ENCODE results near the gene PHACTR3. TPM values are rescaled to one million over a fixed set of nuclear protein-coding genes. Genes with fewer than 3 reads are reported as not detected.

Gene PHACTR3
- total RNA-seq, 1 experiment from 2014 or later: not detected

- Histone ChIP-seq H3K4me3 (replicated peaks in 1 of 2; ENCODE audit: low read depth in 1 of 2, low read length in 2 of 2) (no peak overlapping the region), H3K9me3 (ENCODE audit: control insufficient read depth in 1 of 2, insufficient read depth in 1 of 2, low read depth in 1 of 2, low read length in 2 of 2) (no peaks in the 10 kb centered on the region), H3K36me3 (ENCODE audit: control insufficient read depth in 1 of 2, insufficient read depth in 2 of 2, low read length in 2 of 2) (no peaks in the 10 kb centered on the region), H4K20me1 (ENCODE audit: insufficient read depth) (no peaks in the 10 kb centered on the region), H3K27me3 (ENCODE audit: insufficient read depth, low read length) (peaks cover 11% of the 10 kb centered on the region; the same call in 1 of the 2 replicates), H3K9ac (ENCODE audit: low read length) (no peak overlapping the region), H3K9me2 (ENCODE audit: insufficient read depth) (no peaks in the 10 kb centered on the region), H3K4me1 (ENCODE audit: control insufficient read depth in 1 of 2, insufficient read depth in 2 of 2, low read length in 2 of 2) (no peaks in the 10 kb centered on the region), H3K27ac (ENCODE audit: low read depth, low read length) (no peak overlapping the region), H3K4me2 (ENCODE audit: low read length) (no peak overlapping the region), H2AFZ (ENCODE audit: low read depth, low read length, poor library complexity, severe bottlenecking) (no peak overlapping the region), H3K79me2 (ENCODE audit: insufficient read depth, low read length) (no peaks in the 10 kb centered on the region)
- POLR2A ChIA-PET: no interaction called here
- no TSS peak for BruUV-seq (replicated peaks)
- RAD21 ChIA-PET (ENCODE audit: low non-redundant PET in 1 of 2, low total read pairs in 2 of 2, uncharacterized antibody in 2 of 2, unreplicated experiment in 2 of 2): no interaction called here
- no peak for DNase-seq (ENCODE audit: low read depth, low spot score)
- no peak for ATAC-seq
- intact Hi-C loops (cut with micrococcal nuclease): no loop called here
- TF ChIP-seq SIN3A (IDR thresholded peaks at IDR 0.05; ENCODE audit: low read depth) (no peak), ATF3 (IDR thresholded peaks at IDR 0.05) (no peak), ELF1 (IDR thresholded peaks at IDR 0.05; ENCODE audit: borderline replicate concordance, low read depth) (no peak), EZH2phosphoT487 (IDR thresholded peaks at IDR 0.05; ENCODE audit: borderline replicate concordance) (no peak)
- CTCF ChIA-PET: no interaction called here
Observed at GRCh38 chr20:59810449-59811187, 206.3 kb downstream of the PHACTR3 start.

DNA sequence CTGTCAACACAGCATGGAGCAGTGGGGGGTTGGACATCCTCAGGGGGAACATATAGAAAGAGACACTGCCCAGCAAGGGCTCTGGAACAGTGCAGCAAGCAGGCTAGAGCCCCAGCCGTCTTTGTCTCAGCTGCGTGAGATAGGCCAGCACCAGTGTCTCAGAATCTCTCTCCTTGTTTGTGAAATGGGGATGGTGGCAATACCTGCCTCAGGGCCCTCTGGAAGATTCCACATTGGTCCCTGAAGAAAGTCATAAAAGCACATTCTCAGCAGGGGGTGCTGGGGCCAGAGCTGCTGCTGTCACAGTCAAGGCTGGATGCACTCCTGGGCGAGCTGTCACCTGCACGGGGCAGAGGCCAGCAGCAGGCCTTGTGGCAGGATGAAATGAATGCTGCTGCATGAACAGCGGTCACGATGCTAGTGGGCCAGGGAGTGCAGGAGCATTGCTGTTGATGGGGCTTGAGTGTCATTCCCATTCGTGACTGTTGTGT, 207.4 kb downstream of the PHACTR3 start:
- Histone ChIP-seq H3K27me3 (ENCODE audit: insufficient read depth, low read length) (peaks cover 11% of the 10 kb centered on the region; the same call in 1 of the 2 replicates), H2AFZ (ENCODE audit: low read depth, low read length, poor library complexity, severe bottlenecking) (no peak overlapping the region), H3K9me2 (ENCODE audit: insufficient read depth) (no peaks in the 10 kb centered on the region), H3K4me1 (ENCODE audit: control insufficient read depth in 1 of 2, insufficient read depth in 2 of 2, low read length in 2 of 2) (no peaks in the 10 kb centered on the region), H4K20me1 (ENCODE audit: insufficient read depth) (no peaks in the 10 kb centered on the region), H3K9me3 (ENCODE audit: control insufficient read depth in 1 of 2, insufficient read depth in 1 of 2, low read depth in 1 of 2, low read length in 2 of 2) (no peaks in the 10 kb centered on the region), H3K79me2 (ENCODE audit: insufficient read depth, low read length) (no peaks in the 10 kb centered on the region), H3K27ac (ENCODE audit: low read depth, low read length) (no peak overlapping the region), H3K9ac (ENCODE audit: low read length) (no peak overlapping the region), H3K36me3 (ENCODE audit: control insufficient read depth in 1 of 2, insufficient read depth in 2 of 2, low read length in 2 of 2) (no peaks in the 10 kb centered on the region), H3K4me2 (ENCODE audit: low read length) (no peak overlapping the region), H3K4me3 (replicated peaks in 1 of 2; ENCODE audit: low read depth in 1 of 2, low read length in 2 of 2) (no peak overlapping the region)
- no peak for DNase-seq (ENCODE audit: low read depth, low spot score)
- TF ChIP-seq ATF3 (IDR thresholded peaks at IDR 0.05) (no peak), JUND (IDR thresholded peaks at IDR 0.05) (no peak), CBX3 (IDR thresholded peaks at IDR 0.05; ENCODE audit: low read depth) (no peak), EZH2 (IDR thresholded peaks at IDR 0.05) (no peak), EZH2phosphoT487 (IDR thresholded peaks at IDR 0.05; ENCODE audit: borderline replicate concordance) (no peak), FOSL1 (IDR thresholded peaks at IDR 0.05; ENCODE audit: low read depth) (no peak), TCF7L2 (IDR thresholded peaks at IDR 0.05; ENCODE audit: borderline replicate concordance, extremely low read depth, insufficient read depth, insufficient read length) (no peak), SIN3A (IDR thresholded peaks at IDR 0.05; ENCODE audit: low read depth) (no peak), SRF (IDR thresholded peaks at IDR 0.05; ENCODE audit: low read depth) (no peak), POLR2AphosphoS5 (IDR thresholded peaks at IDR 0.05; ENCODE audit: low read depth, low read length) (no peak), ZNF274 (IDR thresholded peaks at IDR 0.05; ENCODE audit: low read depth, low read length) (no peak), ZFX (IDR thresholded peaks at IDR 0.05) (no peak), POLR2A (IDR thresholded peaks at IDR 0.05; ENCODE audit: borderline replicate concordance, extremely low read depth, insufficient read depth, insufficient read length) (no peak), CEBPB (IDR thresholded peaks at IDR 0.05; ENCODE audit: low read depth) (no peak), ZBTB33 (IDR thresholded peaks at IDR 0.05; ENCODE audit: extremely low read depth, insufficient replicate concordance, low read length) (no peak)
- TF ChIP-seq, protein P1, sequence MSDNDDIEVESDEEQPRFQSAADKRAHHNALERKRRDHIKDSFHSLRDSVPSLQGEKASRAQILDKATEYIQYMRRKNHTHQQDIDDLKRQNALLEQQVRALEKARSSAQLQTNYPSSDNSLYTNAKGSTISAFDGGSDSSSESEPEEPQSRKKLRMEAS (IDR thresholded peaks at IDR 0.05): no peak
- intact Hi-C loops (cut with micrococcal nuclease): no loop called here
- POLR2A ChIA-PET: no interaction called here
- no peak for ATAC-seq
- CTCF ChIA-PET: no interaction called here
- no TSS peak for BruUV-seq (replicated peaks)
- RAD21 ChIA-PET (ENCODE audit: low non-redundant PET in 1 of 2, low total read pairs in 2 of 2, uncharacterized antibody in 2 of 2, unreplicated experiment in 2 of 2): no interaction called here

Data from HCT116 (cell line).